IPS-15b (cell line): ENCODE measurements around the gene ADD1.

Experiments used
- H3K27me3 ChIP-seq: one replicate; pipeline ENCODE4 v1.6.1; 2013; ENCODE audit warnings: low read length; ENCODE audit not compliant: control insufficient read depth, insufficient read depth
- H3K36me3 ChIP-seq: one replicate; pipeline ENCODE4 v1.6.1; 2013; ENCODE audit warnings: low read length; ENCODE audit not compliant: control insufficient read depth, insufficient read depth
- H3K4me1 ChIP-seq: one replicate; pipeline ENCODE4 v1.6.1; 2013; ENCODE audit warnings: mild to moderate bottlenecking, low read length; ENCODE audit not compliant: control insufficient read depth, insufficient read depth
- H3K4me3 ChIP-seq: one replicate; pipeline ENCODE4 v1.5.1; 2013; ENCODE audit warnings: low read depth, low read length
- H3K9ac ChIP-seq: one replicate; pipeline ENCODE4 v1.6.1; 2013; ENCODE audit warnings: low read depth, mild to moderate bottlenecking, low read length
- H3K9me3 ChIP-seq: one replicate; pipeline ENCODE4 v1.6.1; 2013; ENCODE audit warnings: mild to moderate bottlenecking, low read length; ENCODE audit not compliant: control insufficient read depth, insufficient read depth

ADD1 gene

DNA sequence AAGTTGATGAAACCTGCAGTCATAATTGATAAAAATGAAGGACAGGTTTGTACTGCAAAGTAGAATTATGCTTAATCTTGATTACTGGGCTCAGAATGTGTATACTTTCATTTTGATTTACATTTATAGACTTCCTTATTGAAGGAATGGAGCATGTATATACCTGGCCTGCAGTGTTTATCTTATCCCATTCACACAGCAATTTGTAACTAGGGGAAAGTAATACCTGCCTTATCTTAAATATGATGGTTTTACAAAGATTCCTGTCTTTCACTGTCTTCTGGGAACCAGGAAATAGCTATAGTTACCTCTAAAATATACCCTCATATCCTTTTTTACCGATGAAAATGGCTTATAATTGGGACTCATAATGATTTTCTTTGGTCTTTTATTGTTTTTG, 29.7 kb downstream of the ADD1 start:
- Histone ChIP-seq H3K36me3 (no peaks in the 10 kb centered on the region), H3K9ac (no peak overlapping the region), H3K27me3 (no peaks in the 10 kb centered on the region), H3K4me1 (peaks cover 5% of the 10 kb centered on the region), H3K9me3 (no peaks in the 10 kb centered on the region), H3K4me3 (no peak overlapping the region)

DNA sequence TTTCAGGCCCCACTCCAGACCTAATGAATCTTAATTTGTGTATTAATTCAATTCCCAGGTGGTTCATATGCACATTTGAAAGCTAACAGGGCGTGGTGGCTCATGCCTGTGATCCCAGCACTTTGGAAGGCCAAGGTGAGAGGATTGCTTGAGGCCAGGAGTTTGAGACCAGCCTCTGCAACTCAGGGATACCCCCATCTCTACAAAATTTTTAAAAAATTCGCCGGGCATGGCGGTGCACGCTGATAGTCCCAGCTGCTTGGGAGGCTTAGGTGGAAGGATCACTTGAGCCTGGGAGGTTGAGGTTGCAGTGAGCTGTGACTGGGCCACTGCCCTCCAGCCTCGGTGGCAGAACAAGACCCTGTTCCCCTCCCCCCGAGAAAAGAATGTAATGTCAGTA, 31.2 kb downstream of the ADD1 start:
- H3K4me1 ChIP-seq, result peaks cover 3% of the 10 kb centered on the region
- no peak overlapping the region for H3K4me3 ChIP-seq
- no peaks in the 10 kb centered on the region for H3K9me3 ChIP-seq
- no peaks in the 10 kb centered on the region for H3K36me3 ChIP-seq
- no peaks in the 10 kb centered on the region for H3K27me3 ChIP-seq
- no peak overlapping the region for H3K9ac ChIP-seq

- Histone ChIP-seq H3K4me1 (peaks cover 3% of the 10 kb centered on the region), H3K36me3 (no peaks in the 10 kb centered on the region), H3K9ac (no peak overlapping the region), H3K9me3 (no peaks in the 10 kb centered on the region), H3K27me3 (no peaks in the 10 kb centered on the region), H3K4me3 (no peak overlapping the region)
These were observed 31.9 kb downstream of the ADD1 start for GRCh38 chr4:2875556-2875955.

DNA sequence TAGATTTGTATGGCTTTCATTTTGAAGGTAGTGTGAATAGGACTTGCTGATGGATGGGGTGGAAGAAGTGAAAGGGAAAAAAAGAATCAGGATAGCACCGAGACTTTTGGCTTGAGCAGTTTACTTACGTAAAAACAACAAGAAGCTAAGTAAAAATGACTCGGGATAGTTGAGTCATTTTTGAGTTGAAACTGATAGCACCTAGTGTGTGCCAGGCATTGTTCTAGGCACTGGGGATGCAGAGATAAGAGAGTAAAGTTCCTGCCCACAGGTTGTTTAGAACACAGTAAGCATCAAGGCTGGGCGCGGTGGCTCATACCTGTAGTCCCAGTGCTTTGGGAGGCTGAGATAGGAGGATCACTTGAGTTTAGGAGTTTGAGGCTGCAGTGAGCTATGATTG, 34.7 kb downstream of the ADD1 start:
- no peaks in the 10 kb centered on the region for H3K9me3 ChIP-seq
- no peak overlapping the region for H3K4me3 ChIP-seq
- no peaks in the 10 kb centered on the region for H3K27me3 ChIP-seq
- H3K4me1 ChIP-seq, result peaks cover 3% of the 10 kb centered on the region
- no peak overlapping the region for H3K9ac ChIP-seq
- H3K36me3 ChIP-seq, result no peaks in the 10 kb centered on the region

GRCh38 chr4:2879026-2879425, 35.4 kb downstream of the ADD1 start:
- Histone ChIP-seq H3K9me3 (no peaks in the 10 kb centered on the region), H3K4me3 (no peak overlapping the region), H3K9ac (no peak overlapping the region), H3K27me3 (no peaks in the 10 kb centered on the region), H3K4me1 (peaks cover 3% of the 10 kb centered on the region), H3K36me3 (no peaks in the 10 kb centered on the region)

GRCh38 chr4:2881431-2881830, 37.8 kb downstream of the ADD1 start:
- Histone ChIP-seq H3K36me3 (peaks cover 6% of the 10 kb centered on the region), H3K27me3 (no peaks in the 10 kb centered on the region), H3K4me3 (no peak overlapping the region), H3K9me3 (no peaks in the 10 kb centered on the region), H3K4me1 (no peaks in the 10 kb centered on the region), H3K9ac (no peak overlapping the region)

DNA sequence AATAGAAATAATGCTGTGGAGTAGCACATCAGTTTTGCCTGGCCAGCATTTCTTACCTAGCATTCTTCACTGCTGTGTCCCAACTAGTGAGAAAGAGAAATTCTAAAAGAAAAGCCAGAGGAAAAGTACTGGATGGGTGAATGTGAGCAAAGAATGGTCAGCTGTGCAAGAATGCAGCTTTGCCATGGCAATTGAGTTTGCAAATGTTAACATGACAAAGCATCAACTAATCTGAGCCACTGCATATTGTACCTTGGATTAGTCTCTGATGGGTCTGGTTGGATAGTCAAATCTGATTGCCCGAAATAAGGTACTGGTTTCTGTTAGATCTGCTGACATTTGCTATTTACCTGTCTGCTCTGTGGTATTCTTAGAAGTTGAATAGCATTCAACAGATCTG, 38.7 kb downstream of the ADD1 start:
- Histone ChIP-seq H3K9me3 (no peaks in the 10 kb centered on the region), H3K4me1 (no peaks in the 10 kb centered on the region), H3K27me3 (no peaks in the 10 kb centered on the region), H3K4me3 (no peak overlapping the region), H3K9ac (no peak overlapping the region), H3K36me3 (peaks cover 10% of the 10 kb centered on the region)

GRCh38 chr4:2886161-2886560, 42.5 kb downstream of the ADD1 start:
- no peaks in the 10 kb centered on the region for H3K4me1 ChIP-seq
- no peak overlapping the region for H3K4me3 ChIP-seq
- H3K9me3 ChIP-seq, result no peaks in the 10 kb centered on the region
- no peak overlapping the region for H3K9ac ChIP-seq
- peaks cover 10% of the 10 kb centered on the region for H3K36me3 ChIP-seq
- no peaks in the 10 kb centered on the region for H3K27me3 ChIP-seq

DNA sequence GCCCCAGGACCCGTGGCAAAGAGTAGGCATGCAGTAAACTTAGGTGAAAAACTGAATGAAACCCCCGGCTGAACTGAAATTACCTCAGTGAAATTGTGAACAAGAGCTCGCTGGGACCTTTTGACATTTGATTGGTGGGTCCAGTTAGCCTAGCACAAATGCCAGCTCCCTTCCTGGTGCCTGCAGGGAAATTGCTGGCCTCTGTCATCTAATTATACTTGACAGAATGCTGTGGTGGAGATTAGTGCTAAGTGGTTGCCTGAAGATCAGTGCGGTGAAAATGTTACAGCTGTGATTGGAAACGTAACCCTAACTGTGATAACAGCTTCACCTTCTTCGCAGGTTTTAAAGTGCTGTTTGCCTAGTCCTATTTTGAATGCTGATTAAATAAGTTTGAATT, 43.0 kb downstream of the ADD1 start:
- H3K9ac ChIP-seq, result no peak overlapping the region
- no peaks in the 10 kb centered on the region for H3K4me1 ChIP-seq
- no peaks in the 10 kb centered on the region for H3K27me3 ChIP-seq
- H3K36me3 ChIP-seq, result peaks cover 10% of the 10 kb centered on the region
- H3K9me3 ChIP-seq, result no peaks in the 10 kb centered on the region
- no peak overlapping the region for H3K4me3 ChIP-seq

DNA sequence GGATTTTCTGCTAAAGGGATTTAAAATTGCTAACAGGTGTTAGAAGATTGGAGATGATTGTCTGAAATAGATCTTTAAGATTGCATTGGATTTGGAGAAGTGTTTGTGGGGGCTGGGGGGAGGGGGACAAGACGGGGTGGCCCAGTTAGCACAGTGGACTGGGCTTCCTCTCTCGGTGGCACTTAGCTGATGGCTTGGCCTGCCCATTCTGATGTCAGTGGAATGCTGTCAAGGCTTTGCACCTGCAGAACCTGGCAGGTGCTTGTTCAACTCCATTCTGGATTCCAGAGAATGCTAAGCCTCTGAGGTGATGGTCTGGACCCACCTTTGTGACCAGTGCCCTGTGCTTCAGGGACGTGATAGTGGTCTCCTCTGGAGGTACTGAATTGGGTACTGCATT, 43.7 kb downstream of the ADD1 start:
- no peaks in the 10 kb centered on the region for H3K27me3 ChIP-seq
- H3K4me1 ChIP-seq, result no peaks in the 10 kb centered on the region
- no peak overlapping the region for H3K9ac ChIP-seq

DNA sequence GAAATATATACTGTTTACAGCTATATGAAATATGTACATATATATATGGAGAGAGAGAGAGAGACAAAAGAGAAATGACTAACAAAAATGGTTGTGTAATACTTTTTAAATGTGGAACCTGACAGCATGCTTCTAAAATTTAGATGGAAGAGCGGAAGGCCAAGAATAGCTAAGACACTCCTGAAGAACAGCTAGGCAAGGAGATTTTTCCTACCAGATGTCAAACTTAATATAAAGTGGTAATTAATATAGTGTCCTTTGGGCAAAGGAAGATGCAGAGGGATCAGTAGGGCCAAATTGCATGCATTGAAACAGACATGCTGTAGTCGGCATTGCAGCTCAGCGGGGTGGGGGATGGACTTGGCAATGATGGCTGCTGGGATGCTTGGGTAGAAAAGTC, 45.2 kb downstream of the ADD1 start:
- Histone ChIP-seq H3K36me3 (peaks cover 10% of the 10 kb centered on the region), H3K9ac (no peak overlapping the region), H3K27me3 (no peaks in the 10 kb centered on the region), H3K9me3 (no peaks in the 10 kb centered on the region), H3K4me3 (no peak overlapping the region), H3K4me1 (no peaks in the 10 kb centered on the region)

More for the DNA sequence above, 43.7 kb downstream of the ADD1 start:
- H3K9me3 ChIP-seq, result no peaks in the 10 kb centered on the region
- peaks cover 10% of the 10 kb centered on the region for H3K36me3 ChIP-seq
- no peak overlapping the region for H3K4me3 ChIP-seq

DNA sequence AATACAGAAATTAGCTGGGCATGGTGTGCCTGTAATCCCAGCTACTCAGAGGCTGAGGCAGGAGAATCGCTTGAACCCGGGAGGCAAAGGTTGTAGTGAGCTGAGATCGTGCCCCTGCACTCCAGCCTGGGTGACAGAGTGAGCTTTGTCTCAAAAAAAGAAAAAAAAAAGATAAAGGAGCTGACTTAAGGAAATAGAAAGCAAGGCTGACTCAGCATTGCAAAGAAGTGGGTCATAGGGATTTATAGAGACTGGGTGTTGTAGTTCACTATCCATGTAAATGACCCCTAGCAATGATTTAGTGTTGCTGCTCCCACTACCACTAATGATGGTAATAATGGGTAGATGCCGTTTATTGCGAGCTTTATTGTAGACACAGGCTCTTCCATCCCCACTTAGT, 47.6 kb downstream of the ADD1 start:
- Histone ChIP-seq H3K27me3 (no peaks in the 10 kb centered on the region), H3K9ac (no peak overlapping the region), H3K4me1 (no peaks in the 10 kb centered on the region), H3K36me3 (peaks cover 10% of the 10 kb centered on the region), H3K4me3 (no peak overlapping the region), H3K9me3 (no peaks in the 10 kb centered on the region)

DNA sequence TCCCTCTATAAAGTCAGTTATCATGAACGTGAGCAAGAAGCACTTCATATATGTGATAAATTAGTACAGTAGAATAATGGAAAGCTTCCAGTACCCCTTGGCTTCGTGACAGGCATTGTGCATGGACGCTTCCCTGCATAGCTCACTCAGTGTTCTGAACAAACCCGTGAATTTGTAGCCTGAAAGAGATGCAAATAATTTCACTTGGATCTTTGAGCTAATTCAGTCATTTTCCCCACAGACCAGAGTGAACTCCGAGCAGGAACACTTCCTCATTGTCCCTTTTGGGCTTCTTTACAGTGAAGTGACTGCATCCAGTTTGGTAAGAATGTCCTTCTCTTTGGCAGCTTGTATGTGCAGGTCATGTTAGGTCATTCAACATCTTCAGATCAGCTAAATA, 50.1 kb downstream of the ADD1 start:
- no peak overlapping the region for H3K9ac ChIP-seq
- peaks cover 9% of the 10 kb centered on the region for H3K36me3 ChIP-seq
- H3K27me3 ChIP-seq, result no peaks in the 10 kb centered on the region
- H3K4me3 ChIP-seq, result no peak overlapping the region
- H3K9me3 ChIP-seq, result no peaks in the 10 kb centered on the region
- H3K4me1 ChIP-seq, result no peaks in the 10 kb centered on the region
